Mesendoderm (in vitro differentiated cells): Measurements from ENCODE around the gene NELL2. TPM values are rescaled to one million over a fixed set of nuclear protein-coding genes. Genes with fewer than 3 reads are reported as not detected.

Experiments
- small RNA-seq: library from polyadenylated mRNA; stranded (forward); fragments of <200 nt; extraction: miRNeasy Mini kit (QIAGEN cat#:217004); gene quantifications from one replicate; pipeline ENCODE3, GENCODE V24; 2013; ENCODE audit not compliant: insufficient read depth

NELL2 gene

Small RNA genes within 50 kb of the gene (small RNA-seq; reads per million reads assigned to genes)
- gene RF00019 = not detected
